ENCODE results near the gene FADS2.
A peak's percentile ranks its signal among the peaks of the same experiment; 100 is the strongest.

FADS2 gene

GRCh38 chr11:61805146-61805545 is 23.0 kb upstream of the FADS2 start:
- Histone ChIP-seq H3K27ac (no peak overlapping the region), H3K4me3 (no peak overlapping the region)
- TF ChIP-seq, protein P1, sequence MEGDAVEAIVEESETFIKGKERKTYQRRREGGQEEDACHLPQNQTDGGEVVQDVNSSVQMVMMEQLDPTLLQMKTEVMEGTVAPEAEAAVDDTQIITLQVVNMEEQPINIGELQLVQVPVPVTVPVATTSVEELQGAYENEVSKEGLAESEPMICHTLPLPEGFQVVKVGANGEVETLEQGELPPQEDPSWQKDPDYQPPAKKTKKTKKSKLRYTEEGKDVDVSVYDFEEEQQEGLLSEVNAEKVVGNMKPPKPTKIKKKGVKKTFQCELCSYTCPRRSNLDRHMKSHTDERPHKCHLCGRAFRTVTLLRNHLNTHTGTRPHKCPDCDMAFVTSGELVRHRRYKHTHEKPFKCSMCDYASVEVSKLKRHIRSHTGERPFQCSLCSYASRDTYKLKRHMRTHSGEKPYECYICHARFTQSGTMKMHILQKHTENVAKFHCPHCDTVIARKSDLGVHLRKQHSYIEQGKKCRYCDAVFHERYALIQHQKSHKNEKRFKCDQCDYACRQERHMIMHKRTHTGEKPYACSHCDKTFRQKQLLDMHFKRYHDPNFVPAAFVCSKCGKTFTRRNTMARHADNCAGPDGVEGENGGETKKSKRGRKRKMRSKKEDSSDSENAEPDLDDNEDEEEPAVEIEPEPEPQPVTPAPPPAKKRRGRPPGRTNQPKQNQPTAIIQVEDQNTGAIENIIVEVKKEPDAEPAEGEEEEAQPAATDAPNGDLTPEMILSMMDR (IDR thresholded peaks at IDR 0.05): no peak
- no peak for DNase-seq (ENCODE audit: low spot score)

GRCh38 chr11:61806785-61807184 is 21.3 kb upstream of the FADS2 start:
- DNase-seq (ENCODE audit: low spot score): no peak
- H3K4me3 ChIP-seq: no peak overlapping the region
- H3K27ac ChIP-seq: no peak overlapping the region
- TF ChIP-seq, protein P1 (IDR thresholded peaks at IDR 0.05): no peak

DNA sequence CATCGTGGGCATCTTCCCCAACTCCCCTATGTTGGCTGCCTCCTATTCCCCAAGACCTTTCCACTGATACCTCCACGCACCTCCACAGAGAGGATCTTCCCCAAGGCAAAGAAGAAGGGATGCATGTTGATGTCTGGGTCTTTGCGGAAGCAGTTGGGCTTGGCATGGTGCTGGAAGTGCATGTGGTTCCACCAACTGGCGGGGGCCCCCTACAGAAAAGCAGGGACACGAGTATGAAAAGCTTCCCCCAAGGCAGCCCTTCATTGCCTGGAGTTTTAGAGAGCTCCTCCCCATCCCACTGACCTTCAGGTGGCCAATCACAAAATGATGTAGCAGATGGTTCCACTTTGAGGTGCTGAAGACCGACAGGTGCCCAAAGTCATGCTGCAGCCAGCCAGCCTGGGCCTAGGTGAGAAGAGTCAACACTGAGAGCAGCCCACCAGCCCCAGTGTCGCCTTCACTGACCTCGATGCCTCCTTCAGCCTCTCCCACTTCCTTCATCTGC is 17.4 kb upstream of the FADS2 start:
- TF ChIP-seq, protein P1 (IDR thresholded peaks at IDR 0.05): no peak
- Histone ChIP-seq H3K4me3 (no peak overlapping the region), H3K27ac (no peak overlapping the region)
- no peak for DNase-seq (ENCODE audit: low spot score)

DNA sequence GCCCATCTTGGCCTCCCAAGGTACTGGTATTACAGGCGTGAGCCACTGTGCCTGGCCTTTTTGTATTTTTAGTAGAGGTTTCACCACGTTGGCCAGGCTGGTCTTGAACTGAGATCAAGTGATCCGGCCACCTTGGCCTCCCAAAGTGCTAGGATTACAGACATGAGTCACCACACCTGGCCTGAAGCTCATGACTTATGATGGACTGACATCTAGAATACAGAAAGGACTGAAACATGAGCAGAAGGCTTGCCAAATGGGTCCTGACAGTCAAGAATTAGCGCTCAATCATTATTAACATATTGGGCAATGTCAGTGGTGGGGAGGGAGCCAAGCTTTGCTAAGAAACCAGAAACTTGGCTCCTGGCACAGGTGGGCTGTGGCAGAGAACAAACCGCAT is 16.3 kb upstream of the FADS2 start:
- H3K27ac ChIP-seq: no peak overlapping the region
- no peak overlapping the region for H3K4me3 ChIP-seq
- no peak for DNase-seq (ENCODE audit: low spot score)
- TF ChIP-seq, protein P1 (IDR thresholded peaks at IDR 0.05): no peak

- no peak for DNase-seq (ENCODE audit: low spot score)
- TF ChIP-seq, protein P1 (IDR thresholded peaks at IDR 0.05): no peak
Measured at GRCh38 chr11:61812736-61813411, 15.2 kb upstream of the FADS2 start.

GRCh38 chr11:61814247-61814957 is 13.7 kb upstream of the FADS2 start:
- Histone ChIP-seq H3K4me3 (peak overlapping the region; percentile 88), H3K27ac (peak overlapping the region; percentile 99)
- TF ChIP-seq, protein P1 (IDR thresholded peaks at IDR 0.05): no peak
- no peak for DNase-seq (ENCODE audit: low spot score)

More at GRCh38 chr11:61812736-61813411, 15.2 kb upstream of the FADS2 start:
- H3K27ac ChIP-seq: no peak overlapping the region
- H3K4me3 ChIP-seq: no peak overlapping the region
